Brain microvascular endothelial cell (primary cell): ENCODE measurements around the gene EOMES.

Source experiments
- DNase-seq: peaks from one replicate; pipeline ENCODE4 v3.0.0-alpha.2; 2020
- H3K27ac ChIP-seq: fragments of 250-450 bp; sonication (Bioruptor Pico); 2 replicates; pipeline ENCODE4 v1.5.1; 2020; ENCODE audit warnings: mild to moderate bottlenecking, moderate library complexity
- H3K27me3 ChIP-seq: fragments of 250-450 bp; sonication (Bioruptor Pico); replicated peaks from 2 replicates; pipeline ENCODE4 v1.5.1; 2020; ENCODE audit warnings: mild to moderate bottlenecking
- H3K36me3 ChIP-seq: fragments of 250-450 bp; sonication (Bioruptor Pico); replicated peaks from 2 replicates; pipeline ENCODE4 v1.5.1; 2020; ENCODE audit warnings: mild to moderate bottlenecking
- H3K4me3 ChIP-seq: 2 replicates; pipeline ENCODE4 v1.5.1; 2011; ENCODE audit warnings: low read depth, mild to moderate bottlenecking, control low read depth, low read length, moderate library complexity
- CTCF ChIP-seq: IDR thresholded peaks from 2 replicates; pipeline ENCODE4 v1.5.1; 2011; ENCODE audit warnings: low read depth, mild to moderate bottlenecking, moderate library complexity, low read length, control low read depth, inconsistent platforms; ENCODE audit errors: missing control alignments
- in situ Hi-C: cut with HindIII; loops from 2 replicates; pipeline ENCODE4 v1.10.0; 2017; ENCODE audit warnings: low sequenced_read_pairs, low pct_ligation_motif_present

EOMES gene

GRCh38 chr3:27667751-27668150 lies 54.4 kb downstream of the EOMES start:
- TF ChIP-seq CTCF = no peak
- H3K4me3 ChIP-seq = no peak overlapping the region
- H3K27ac ChIP-seq = no peak overlapping the region
- no peaks in the 10 kb centered on the region for H3K36me3 ChIP-seq
- no peaks in the 10 kb centered on the region for H3K27me3 ChIP-seq
- in situ Hi-C loops = no loop called here
- no peak for DNase-seq

- no peak overlapping the region for H3K27ac ChIP-seq
- peak; percentile 43 for TF ChIP-seq CTCF
- no peaks in the 10 kb centered on the region for H3K27me3 ChIP-seq
- in situ Hi-C loops = no loop called here
- peak; percentile 87 for DNase-seq
- no peaks in the 10 kb centered on the region for H3K36me3 ChIP-seq
- H3K4me3 ChIP-seq = no peak overlapping the region
These were observed 55.4 kb downstream of the EOMES start for GRCh38 chr3:27666708-27667107.

- no peak for DNase-seq
- TF ChIP-seq CTCF = no peak
- Histone ChIP-seq H3K4me3 (no peak overlapping the region), H3K27me3 (no peaks in the 10 kb centered on the region), H3K36me3 (no peaks in the 10 kb centered on the region), H3K27ac (no peak overlapping the region)
- in situ Hi-C loops = no loop called here
These were observed 55.9 kb downstream of the EOMES start for GRCh38 chr3:27666272-27666671.
